ENCODE results near the gene IGF1R.
A peak's percentile ranks its signal among the peaks of the same experiment; 100 is the strongest.

Gene IGF1R

GRCh38 chr15:98781838-98782237 lies 133.5 kb downstream of the IGF1R start:
- no peak for DNase-seq

GRCh38 chr15:98782801-98783200 lies 134.5 kb downstream of the IGF1R start:
- DNase-seq: no peak

DNA sequence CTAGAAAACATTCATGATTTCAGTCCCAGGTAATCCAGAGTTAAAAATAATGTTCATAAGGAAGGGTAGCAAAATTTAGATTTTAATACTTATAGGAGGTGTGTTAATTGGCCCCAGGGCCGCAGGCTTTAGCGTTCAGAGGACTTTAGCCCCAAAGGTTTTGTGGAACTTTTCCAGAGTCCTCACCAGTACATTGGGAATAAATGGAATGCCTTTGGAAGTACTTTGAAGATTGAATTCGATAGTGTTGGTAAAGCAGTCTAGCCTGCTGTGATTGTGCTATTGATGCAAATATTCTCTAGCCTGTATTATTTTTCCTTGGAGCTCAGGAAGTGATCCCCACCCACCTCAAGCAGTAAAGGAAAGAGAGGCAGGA lies 137.1 kb downstream of the IGF1R start:
- DNase-seq: no peak

GRCh38 chr15:98785807-98786621 lies 137.7 kb downstream of the IGF1R start:
- DNase-seq: no peak

GRCh38 chr15:98786717-98787116 lies 138.4 kb downstream of the IGF1R start:
- DNase-seq: no peak

GRCh38 chr15:98787194-98787593 lies 138.9 kb downstream of the IGF1R start:
- no peak for DNase-seq

DNA sequence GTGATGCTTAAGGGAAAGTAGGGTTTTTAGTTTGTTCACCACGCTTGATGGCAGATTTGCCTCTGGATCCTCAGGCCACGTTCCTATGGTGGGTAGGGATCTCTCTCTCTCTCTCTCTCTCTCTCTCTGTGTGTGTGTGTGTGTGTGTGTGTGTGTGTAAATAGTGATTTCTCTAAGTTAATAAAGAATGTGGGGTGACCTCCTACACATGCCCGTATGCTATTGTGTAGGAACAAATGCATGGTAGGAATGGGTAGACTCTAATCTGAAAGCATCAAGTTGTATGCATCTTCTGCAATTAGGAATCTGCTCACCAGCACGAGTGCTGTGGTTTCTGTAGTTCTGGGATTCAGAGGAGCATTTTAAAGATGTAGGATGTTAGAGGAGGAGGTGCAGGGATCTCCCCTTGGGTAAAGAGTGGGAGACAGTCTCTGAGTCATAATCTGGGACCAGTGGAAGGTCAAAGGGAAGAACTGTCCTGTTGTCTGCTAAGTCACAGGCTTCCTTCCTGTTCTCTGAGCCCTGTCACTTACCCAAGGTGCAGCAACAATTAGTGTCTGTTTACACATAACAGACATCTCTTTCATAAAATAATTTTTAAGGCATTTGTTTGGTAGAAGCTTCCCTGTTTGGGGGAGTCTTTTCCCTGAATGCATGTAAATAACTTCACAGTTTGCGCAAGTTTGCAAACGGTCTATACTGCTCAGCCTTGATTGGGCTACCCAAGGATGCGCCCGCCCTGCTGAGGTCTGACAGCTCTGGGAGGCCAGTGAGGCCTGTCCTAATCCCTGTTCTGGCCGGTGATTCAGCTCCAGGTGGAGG lies 139.8 kb downstream of the IGF1R start:
- no peak for DNase-seq

- DNase-seq: no peak
Measured at GRCh38 chr15:98789020-98789419, 140.7 kb downstream of the IGF1R start.

DNA sequence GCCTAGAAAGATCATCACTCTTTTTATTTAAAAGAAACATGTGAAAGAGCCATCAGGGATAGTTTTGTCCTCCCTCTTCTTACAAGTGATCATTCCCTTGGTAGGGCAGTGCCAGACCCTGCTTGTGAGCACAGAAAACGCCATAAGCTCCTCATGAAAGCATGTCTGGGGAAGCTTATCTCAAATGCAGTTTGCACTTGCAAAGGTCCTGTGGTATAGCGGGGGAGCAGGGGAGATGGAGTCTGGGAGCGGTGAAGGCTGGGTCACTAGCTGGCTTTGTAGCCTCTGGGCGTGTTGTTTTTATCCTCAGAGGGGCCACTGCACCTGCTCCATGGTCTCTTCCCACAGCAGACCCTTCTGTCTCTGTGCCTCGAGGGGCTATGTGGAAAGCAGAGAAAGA lies 141.9 kb downstream of the IGF1R start:
- DNase-seq: no peak

DNA sequence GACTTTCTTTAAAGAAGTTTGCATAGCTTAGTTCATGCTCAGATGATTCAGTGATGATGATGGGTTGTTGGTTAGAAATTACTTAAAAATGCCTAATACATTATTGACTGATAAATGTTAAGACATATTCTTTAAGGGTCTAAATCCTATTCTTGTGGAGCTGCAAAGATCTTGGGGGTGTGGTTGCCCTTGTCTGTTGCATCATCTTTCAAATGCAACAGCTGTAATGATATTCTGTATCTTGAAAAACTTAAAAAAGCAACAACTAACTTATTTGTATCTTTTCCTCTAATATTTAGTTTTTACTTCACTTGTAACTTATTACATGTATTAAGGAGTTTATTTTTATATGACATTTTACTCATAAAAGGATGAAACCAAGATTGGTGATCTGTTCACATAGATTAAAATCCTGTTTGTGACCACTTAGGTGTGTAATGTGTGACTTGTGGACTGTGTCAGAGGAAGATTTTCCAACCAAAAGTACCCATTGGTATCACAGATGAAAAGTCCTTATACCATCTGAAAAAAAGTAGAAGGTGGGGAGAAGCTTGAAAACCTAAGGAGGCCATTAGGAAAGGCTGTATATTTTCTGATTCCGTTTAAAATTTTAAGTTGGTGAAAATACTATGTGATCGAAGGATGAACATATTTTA lies 142.8 kb downstream of the IGF1R start:
- no peak for DNase-seq

DNA sequence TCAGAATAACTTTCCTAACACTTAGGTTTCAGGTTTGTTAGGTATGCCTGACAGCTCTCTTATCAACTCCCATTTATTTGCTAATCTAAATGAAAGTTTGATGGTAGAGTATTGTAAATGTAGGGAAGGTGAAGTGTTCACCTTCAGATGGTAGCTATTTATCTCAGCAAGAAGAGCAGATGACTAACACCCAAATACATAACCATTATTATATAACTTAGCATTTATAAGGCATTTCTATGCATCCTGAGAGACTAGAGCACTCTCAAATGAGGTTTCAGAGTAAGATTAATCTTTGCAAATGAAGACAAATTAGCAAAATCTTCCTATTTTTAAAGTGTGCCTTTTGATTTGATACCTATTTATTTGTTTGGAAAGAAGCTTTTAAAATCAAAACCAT lies 143.8 kb downstream of the IGF1R start:
- DNase-seq: no peak

DNA sequence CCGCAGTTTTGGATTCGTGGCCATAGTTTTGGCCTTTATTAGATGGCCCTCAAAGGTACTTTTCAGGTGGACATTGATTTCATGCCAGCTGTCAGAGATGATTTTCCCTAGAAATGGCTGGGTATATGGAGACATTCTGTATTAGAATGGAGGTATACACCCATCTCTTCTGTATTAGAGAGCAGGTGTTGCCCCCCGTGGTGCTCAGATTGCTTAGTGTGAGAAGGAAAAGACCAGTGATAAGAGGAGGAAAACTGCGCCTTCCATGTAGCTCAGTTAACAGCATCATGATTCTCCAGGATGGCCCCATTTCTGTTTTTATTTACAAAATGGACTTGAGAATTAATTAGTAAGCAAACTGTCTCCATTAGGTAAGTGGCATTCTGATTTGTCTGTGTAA lies 145.9 kb downstream of the IGF1R start:
- DNase-seq: no peak

DNA sequence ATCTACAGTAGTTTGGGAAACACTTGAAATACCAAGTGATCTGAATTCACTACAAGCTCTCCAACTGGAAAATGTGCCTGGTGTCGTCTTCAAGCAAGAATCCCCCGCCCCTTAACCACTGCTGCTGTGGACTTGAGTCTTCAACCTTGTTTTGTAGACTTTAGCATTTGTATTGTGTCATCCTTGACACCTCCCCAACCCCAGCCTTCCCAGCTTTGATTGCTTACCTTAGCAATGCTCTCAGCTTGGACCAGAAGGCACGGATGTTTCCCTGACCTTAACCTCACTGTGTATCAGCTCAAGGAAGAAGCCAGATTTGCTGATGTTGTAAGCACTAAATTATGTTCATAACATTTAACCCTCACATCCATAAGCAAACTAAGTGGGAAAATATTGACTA lies 146.4 kb downstream of the IGF1R start:
- no peak for DNase-seq

- DNase-seq: no peak
Measured at GRCh38 chr15:98795980-98796379, 147.6 kb downstream of the IGF1R start.

GRCh38 chr15:98796685-98797357 lies 148.5 kb downstream of the IGF1R start:
- DNase-seq: no peak

DNA sequence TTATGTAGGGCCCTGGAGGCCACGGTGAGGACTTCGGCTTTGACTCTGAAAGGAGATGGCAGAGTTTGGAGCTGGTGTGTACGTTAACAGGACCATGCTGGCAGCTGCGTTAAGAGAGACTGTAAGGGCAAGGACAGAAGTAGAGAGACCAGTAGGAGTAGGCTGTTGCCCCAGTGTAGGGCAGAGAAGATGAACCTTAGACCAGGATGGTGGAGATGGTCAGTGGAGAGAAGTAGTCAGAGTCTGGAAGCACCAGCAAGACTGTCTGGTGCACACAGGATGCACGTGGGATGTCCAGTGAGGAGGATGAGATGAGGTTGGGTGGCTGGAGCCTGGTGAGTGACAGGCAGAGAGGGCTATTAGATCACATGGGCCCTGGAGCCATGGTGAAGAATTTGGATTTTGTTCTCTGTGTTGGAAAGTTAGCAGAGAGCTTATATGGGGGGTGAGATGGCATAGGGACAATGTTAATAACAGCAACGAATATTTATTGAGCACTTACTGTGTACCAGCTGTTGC lies 150.1 kb downstream of the IGF1R start:
- DNase-seq: no peak

DNA sequence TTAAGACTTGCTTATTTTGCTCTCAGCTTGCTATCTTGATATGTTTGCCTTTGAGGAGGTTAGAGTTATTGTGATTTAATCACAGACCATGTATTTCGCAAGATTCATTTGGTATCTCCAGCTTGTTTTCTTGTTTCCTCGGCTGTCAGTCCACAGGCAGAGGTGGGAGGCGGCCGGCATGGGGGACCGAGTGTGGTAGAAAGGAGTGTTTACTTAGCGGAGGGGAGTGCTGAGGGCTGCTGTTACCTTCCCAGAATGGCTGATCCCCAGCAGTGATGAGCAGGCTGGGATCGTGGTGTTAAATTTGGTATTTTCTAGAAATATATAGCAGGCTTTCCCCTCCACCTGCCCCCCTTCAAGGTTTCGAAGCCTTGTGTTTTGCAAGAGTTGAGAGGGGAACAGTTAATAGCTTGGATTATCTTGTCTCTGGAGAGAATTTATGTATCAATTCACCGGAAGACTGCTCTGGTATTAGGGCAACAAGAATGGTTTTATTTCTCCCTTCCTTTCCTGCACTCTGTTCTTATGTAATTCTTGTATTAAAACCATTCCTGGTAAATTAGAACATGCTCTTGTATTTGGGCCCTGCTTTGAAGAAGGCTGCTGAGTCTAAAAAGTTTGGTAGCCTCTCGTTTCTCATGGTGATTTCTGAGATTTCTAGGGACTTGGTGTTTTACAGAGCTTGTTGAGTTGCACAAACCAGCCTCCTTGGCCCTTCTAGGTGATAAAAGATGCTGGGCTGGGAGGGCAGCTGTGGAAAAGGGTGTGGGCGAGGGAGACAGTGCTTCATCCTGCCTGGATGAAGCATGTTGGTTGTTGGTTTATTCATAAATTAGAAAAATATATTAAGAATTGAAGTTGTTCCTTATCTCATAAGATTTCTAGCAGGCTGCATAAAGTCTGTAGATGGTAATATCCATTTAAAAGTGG lies 151.4 kb downstream of the IGF1R start:
- DNase-seq: no peak

GRCh38 chr15:98800437-98801233 lies 152.3 kb downstream of the IGF1R start:
- peak; percentile 60 for DNase-seq

DNA sequence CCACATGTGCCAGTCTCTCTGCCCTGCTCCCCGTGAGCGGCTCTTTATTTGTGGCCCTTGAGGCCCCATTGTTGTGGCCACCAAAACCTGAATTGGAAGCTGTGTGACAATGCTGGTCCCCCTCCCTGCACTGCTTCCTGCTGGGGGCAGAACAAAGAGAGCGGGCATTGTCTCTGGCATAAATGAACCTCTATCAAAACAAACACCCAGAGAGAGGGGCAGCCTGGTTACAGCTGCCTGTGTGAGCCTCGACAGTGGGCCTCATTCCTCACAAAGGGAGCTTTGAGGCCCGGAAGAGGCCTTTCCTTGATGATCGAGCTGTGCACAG lies 152.9 kb downstream of the IGF1R start:
- no peak for DNase-seq

DNA sequence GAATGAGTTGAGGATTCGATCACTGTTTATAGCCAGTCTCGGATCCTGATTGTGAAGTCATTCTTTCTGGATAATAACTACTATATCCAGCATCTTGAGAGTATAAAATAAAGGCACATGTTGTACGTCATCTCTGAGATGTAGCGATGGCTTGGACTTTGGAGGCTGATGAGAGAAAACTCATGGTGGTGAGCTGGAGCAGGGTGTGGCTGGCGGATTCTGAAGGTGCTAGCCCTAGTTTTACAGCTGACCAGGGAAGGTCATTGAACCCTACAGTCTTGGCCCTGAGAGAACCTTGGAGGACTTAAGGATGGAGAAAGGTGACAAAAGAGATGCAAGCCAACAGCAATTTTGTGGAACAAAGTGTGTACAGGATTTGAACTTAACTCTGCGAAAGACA lies 153.8 kb downstream of the IGF1R start:
- DNase-seq: no peak
